HEK293 (cell line): ENCODE results near the gene TP63.

Experiments used
- HOXA7 ChIP-seq: sonication (generic); formaldehyde crosslinking; IDR thresholded peaks from 2 replicates; pipeline ENCODE4 v1.8.1; 2022; ENCODE audit warnings: missing genetic modification reagents, borderline replicate concordance
- ZBTB8A ChIP-seq: fragments of 450-650 bp; formaldehyde crosslinking; IDR thresholded peaks from 2 replicates; pipeline ENCODE4 v1.5.1; 2016; ENCODE audit warnings: missing biosample characterization, missing genetic modification characterization
- ZNF404 ChIP-seq: fragments of 450-650 bp; formaldehyde crosslinking; IDR thresholded peaks from 2 replicates; pipeline ENCODE4 v1.5.1; 2017; ENCODE audit warnings: missing biosample characterization, missing genetic modification characterization
- TF ChIP-seq, protein P1 (sequence below): fragments of 450-650 bp; formaldehyde crosslinking; IDR thresholded peaks from 2 replicates; pipeline ENCODE4 v1.5.1; 2016; ENCODE audit warnings: missing biosample characterization, missing genetic modification characterization
- TF ChIP-seq, protein P2 (sequence below): fragments of 450-650 bp; formaldehyde crosslinking; IDR thresholded peaks from 2 replicates; pipeline ENCODE4 v1.5.1; 2016; ENCODE audit warnings: missing biosample characterization, missing genetic modification characterization
- TF ChIP-seq, protein P3 (sequence below): fragments of 450-650 bp; formaldehyde crosslinking; IDR thresholded peaks from 2 replicates; pipeline ENCODE4 v1.5.1; 2016; ENCODE audit warnings: missing biosample characterization, missing genetic modification characterization

DNA sequence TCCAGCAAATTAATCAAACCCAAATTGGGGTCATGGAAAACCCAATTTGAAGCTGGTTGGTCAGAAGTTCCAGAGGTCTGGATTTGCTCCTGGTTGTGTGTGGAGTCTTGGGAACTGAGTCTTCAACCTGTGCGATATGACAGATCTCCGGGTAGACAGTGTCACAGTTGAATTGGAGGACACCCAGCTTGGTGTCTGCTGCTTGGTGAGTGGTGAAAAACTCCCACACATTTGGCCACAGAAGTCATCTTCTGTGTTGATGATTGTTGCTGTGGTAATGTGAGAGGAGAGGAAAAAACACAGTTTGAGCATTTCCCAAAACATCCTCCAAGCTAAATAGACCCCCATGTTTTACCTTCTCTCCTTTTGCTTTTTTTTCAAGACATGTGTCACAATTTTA, 218.1 kb downstream of the TP63 start:
- TF ChIP-seq, protein P1, sequence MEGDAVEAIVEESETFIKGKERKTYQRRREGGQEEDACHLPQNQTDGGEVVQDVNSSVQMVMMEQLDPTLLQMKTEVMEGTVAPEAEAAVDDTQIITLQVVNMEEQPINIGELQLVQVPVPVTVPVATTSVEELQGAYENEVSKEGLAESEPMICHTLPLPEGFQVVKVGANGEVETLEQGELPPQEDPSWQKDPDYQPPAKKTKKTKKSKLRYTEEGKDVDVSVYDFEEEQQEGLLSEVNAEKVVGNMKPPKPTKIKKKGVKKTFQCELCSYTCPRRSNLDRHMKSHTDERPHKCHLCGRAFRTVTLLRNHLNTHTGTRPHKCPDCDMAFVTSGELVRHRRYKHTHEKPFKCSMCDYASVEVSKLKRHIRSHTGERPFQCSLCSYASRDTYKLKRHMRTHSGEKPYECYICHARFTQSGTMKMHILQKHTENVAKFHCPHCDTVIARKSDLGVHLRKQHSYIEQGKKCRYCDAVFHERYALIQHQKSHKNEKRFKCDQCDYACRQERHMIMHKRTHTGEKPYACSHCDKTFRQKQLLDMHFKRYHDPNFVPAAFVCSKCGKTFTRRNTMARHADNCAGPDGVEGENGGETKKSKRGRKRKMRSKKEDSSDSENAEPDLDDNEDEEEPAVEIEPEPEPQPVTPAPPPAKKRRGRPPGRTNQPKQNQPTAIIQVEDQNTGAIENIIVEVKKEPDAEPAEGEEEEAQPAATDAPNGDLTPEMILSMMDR (tag by site-specific recombination): no peak
- TF ChIP-seq ZBTB8A (tag by site-specific recombination): no peak
- TF ChIP-seq HOXA7 (CRISPR knock-in tag): no peak
- TF ChIP-seq, protein P2, sequence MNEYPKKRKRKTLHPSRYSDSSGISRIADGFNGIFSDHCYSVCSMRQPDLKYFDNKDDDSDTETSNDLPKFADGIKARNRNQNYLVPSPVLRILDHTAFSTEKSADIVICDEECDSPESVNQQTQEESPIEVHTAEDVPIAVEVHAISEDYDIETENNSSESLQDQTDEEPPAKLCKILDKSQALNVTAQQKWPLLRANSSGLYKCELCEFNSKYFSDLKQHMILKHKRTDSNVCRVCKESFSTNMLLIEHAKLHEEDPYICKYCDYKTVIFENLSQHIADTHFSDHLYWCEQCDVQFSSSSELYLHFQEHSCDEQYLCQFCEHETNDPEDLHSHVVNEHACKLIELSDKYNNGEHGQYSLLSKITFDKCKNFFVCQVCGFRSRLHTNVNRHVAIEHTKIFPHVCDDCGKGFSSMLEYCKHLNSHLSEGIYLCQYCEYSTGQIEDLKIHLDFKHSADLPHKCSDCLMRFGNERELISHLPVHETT (tag by site-specific recombination): no peak
- no peak for TF ChIP-seq ZNF404
- TF ChIP-seq, protein P3, sequence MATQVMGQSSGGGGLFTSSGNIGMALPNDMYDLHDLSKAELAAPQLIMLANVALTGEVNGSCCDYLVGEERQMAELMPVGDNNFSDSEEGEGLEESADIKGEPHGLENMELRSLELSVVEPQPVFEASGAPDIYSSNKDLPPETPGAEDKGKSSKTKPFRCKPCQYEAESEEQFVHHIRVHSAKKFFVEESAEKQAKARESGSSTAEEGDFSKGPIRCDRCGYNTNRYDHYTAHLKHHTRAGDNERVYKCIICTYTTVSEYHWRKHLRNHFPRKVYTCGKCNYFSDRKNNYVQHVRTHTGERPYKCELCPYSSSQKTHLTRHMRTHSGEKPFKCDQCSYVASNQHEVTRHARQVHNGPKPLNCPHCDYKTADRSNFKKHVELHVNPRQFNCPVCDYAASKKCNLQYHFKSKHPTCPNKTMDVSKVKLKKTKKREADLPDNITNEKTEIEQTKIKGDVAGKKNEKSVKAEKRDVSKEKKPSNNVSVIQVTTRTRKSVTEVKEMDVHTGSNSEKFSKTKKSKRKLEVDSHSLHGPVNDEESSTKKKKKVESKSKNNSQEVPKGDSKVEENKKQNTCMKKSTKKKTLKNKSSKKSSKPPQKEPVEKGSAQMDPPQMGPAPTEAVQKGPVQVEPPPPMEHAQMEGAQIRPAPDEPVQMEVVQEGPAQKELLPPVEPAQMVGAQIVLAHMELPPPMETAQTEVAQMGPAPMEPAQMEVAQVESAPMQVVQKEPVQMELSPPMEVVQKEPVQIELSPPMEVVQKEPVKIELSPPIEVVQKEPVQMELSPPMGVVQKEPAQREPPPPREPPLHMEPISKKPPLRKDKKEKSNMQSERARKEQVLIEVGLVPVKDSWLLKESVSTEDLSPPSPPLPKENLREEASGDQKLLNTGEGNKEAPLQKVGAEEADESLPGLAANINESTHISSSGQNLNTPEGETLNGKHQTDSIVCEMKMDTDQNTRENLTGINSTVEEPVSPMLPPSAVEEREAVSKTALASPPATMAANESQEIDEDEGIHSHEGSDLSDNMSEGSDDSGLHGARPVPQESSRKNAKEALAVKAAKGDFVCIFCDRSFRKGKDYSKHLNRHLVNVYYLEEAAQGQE (tag by site-specific recombination): no peak
